Fibroblast of villous mesenchyme (primary cell): ENCODE data around the gene AP1G1. TPM values are rescaled to one million over a fixed set of nuclear protein-coding genes. Genes with fewer than 3 reads are reported as not detected.
"Not testable (repeated sequence)": the region's sequence is repeated elsewhere in the genome, so short reads cannot be mapped to it uniquely, and the experiment has no call there.

Experiments
- DNase-seq: peaks from one replicate; pipeline ENCODE4 v3.0.0-alpha.2; 2010; ENCODE audit warnings: low read depth
- H3K4me3 ChIP-seq: 2 replicates; pipeline ENCODE4 v1.5.1; 2011; ENCODE audit warnings: low read depth, mild to moderate bottlenecking, low read length
- total RNA-seq: library from RNA; depleted of rRNA; stranded (reverse); fragments of >200 nt; gene quantifications from 2 replicates; pipeline ENCODE4 v1.2.3, GENCODE V29; 2012
- TF ChIP-seq, protein P1 (sequence below): IDR thresholded peaks from 2 replicates; pipeline ENCODE4 v1.5.1; 2012; ENCODE audit warnings: low read depth, mild to moderate bottlenecking, low read length; ENCODE audit not compliant: insufficient read depth

The AP1G1 gene
- total RNA-seq, 1 donor, result 117 TPM

DNA sequence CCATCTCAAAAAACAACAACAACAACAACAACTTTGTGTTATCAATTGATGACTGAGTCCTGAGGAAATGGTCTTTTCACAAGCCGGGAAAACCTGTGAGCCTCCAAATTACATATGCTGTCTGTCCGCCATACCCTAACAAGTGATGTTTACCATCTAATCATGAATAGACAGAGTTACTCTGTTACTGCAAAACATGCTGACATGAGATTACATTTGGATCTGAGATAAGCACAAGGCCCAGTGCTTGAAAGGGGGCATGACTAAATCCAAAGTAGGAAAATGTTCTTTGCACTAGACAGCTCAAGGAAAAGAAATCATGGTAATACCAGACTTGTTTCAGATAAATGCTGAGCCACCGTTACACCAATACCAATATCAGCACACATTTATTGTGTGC lies 28.5 kb upstream of the AP1G1 start:
- DNase-seq, result no peak
- TF ChIP-seq, protein P1, sequence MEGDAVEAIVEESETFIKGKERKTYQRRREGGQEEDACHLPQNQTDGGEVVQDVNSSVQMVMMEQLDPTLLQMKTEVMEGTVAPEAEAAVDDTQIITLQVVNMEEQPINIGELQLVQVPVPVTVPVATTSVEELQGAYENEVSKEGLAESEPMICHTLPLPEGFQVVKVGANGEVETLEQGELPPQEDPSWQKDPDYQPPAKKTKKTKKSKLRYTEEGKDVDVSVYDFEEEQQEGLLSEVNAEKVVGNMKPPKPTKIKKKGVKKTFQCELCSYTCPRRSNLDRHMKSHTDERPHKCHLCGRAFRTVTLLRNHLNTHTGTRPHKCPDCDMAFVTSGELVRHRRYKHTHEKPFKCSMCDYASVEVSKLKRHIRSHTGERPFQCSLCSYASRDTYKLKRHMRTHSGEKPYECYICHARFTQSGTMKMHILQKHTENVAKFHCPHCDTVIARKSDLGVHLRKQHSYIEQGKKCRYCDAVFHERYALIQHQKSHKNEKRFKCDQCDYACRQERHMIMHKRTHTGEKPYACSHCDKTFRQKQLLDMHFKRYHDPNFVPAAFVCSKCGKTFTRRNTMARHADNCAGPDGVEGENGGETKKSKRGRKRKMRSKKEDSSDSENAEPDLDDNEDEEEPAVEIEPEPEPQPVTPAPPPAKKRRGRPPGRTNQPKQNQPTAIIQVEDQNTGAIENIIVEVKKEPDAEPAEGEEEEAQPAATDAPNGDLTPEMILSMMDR, result no peak
- H3K4me3 ChIP-seq, result no peak overlapping the region

DNA sequence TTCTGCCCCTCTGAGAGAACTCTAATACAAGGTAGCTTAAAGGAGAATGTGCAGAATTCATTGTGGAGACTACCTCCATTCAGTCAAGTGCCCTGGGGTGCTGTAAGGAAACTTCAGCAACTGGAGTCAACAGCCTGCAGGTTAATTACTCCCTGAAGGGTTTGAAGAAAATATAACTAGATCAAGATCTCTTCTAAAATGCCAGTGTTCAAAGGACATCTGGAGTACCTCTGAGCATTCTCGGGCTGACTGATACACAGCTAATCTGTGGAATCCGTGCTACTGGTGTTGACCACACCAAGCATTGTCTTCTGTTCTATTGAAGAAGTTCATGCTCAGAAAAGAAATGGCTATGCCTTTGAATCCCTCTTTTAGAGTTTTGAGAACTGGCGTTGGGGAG lies 25.7 kb upstream of the AP1G1 start:
- TF ChIP-seq, protein P1, result no peak
- DNase-seq, result no peak
- H3K4me3 ChIP-seq, result no peak overlapping the region

DNA sequence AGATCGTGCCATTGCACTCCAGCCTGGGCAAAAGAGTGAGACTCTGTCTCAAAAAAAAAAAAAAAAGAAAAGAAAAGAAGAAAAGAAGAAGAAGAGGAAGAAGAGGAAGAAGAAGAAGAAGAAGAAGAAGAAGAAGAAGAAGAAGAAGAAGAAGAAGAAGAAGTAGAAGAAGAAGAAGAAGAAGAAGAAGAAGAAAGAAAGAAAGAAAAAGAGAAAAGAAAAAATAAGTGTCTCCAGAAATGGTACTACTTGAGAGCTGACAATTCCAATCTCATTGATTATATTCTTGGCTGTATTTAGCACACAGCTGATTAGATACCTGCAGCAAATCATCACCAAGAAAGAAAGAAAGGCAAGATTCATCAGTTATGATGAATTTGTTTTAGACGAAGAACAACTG lies 23.5 kb upstream of the AP1G1 start:
- not testable (repeated sequence) for H3K4me3 ChIP-seq, DNase-seq

DNA sequence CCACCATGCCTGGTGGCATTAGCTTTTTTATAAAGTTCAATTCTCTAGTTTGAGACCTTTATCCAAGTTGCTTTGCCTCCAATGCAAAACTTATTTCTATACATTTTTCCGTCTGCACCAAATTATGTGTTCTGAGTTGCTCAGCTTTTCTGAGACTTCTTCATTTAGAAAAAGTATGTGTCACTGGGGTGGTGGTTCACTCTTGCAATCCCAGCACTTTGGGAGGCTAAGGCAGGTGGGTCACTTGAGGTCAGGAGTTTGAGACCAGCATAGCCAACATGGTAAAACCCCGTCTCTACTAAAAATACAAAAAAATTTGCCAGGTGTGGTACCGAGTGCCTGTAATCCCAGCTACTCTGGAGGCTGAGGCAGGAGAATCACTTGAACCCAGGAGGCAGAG lies 23.1 kb upstream of the AP1G1 start:
- not testable (repeated sequence) for H3K4me3 ChIP-seq, DNase-seq

DNA sequence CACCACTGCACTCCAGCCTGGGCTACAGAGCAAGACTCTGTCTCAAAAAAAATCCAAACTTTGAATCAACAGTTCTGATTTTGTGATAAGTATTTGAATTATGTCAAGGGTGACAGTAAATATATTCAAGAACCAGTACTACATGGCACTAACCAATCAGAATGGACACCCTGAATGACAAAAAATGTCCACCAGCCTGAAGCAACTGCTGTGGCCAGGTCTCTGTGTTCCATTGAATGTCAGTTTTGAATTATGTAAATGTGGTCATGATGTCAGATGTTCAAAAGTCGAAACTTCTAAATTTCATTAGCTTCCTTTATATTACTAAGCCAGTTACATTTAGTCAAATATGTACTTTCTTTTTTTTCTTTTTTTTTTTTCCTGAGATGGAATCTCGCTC lies 21.7 kb upstream of the AP1G1 start:
- no peak for DNase-seq
- no peak overlapping the region for H3K4me3 ChIP-seq
- TF ChIP-seq, protein P1, result no peak

DNA sequence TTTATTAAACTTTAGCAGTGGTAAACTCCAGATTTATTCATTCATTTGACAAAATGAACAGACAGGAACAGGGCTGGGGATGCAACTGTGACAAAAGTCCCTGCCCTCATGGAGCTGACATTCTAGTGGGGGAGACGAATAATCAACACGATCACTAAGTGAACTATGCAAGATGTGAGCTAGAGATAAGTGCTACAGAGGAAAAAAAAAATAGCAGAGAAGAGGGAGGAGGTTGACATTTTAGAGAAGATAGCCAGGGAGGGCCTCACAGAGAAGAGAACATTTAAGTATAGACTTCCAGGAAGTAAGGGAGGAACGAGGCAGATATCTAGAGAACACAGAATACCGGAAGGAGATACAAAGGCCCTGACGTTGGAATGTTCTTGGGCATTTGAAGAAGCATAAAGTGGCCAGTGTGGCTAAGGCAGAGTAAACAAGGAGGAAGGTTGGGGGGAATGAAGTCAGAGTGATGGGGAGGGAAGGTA lies 17.9 kb upstream of the AP1G1 start:
- no peak overlapping the region for H3K4me3 ChIP-seq
- DNase-seq, result no peak
- TF ChIP-seq, protein P1, result no peak

DNA sequence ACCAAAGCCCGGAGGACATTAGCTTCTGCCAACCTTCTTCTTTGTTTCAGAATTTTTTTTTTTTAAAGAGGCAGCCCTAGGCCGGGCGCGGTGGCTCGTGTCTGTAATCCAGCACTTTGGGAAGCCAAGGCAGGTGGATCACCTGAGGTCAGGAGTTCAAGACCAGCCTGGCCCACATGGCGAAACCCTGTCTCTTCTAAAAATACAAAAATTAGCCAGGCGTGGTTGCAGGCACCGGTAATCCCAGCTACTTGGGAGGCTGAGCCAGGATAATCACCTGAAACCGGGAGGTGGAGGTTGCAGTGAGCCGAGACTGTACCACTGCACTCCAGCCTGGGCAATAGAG lies 8.5 kb upstream of the AP1G1 start:
- H3K4me3 ChIP-seq, DNase-seq: not testable (repeated sequence)

DNA sequence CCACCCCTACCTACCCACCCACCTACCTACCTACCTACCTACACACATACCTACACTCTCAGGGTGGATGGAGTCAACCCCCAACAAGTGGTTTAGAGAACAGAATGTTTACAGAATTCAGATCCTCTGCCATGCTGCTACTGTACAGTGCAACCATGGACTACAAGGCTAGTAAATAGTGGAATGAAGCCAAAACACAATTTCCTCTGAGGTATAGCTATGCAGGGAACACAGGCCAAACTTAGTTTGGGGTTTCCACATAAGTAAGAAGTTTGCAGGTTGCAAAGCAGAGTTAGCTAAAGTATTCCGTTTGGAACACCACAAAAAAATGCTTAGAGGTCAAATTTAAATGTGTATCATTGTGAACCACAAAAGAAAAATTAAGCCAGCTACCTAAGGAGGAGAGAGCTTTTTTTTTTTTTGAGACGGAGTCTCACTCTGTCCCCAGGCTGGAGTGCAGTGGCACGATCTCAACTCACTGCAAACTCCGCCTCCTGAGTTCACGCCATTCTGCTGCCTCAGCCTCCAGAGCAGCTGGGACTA lies 2.7 kb upstream of the AP1G1 start:
- TF ChIP-seq, protein P1, result no peak
- DNase-seq, result no peak
- no peak overlapping the region for H3K4me3 ChIP-seq

DNA sequence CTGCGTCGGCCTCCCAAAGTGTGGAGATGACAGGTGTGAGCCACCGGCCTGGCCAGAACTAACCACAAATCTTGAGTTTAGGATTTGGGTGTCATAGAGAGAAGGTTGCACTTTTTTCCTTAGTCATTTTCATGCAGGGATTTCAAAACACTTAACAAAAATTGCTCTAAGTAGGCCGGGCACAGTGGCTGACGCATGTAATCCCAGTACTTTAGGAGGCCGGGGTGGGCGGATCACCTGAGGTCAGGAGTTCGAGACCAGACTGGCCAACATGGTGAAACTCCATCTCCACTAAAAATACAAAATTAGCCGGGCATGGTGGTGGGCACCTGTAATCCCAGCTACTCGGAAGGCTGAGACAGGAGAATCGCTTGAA lies 1.5 kb upstream of the AP1G1 start:
- not testable (repeated sequence) for H3K4me3 ChIP-seq, DNase-seq
